H54 (cell line): ENCODE measurements around the gene GUCD1.

ENCODE experiments used
- DNase-seq: peaks from one replicate; pipeline ENCODE4 v3.0.0; 2011; ENCODE audit warnings: low spot score, mixed read lengths; ENCODE audit not compliant: insufficient read length
- FAIRE-seq: peaks from 3 replicates; lab custom pipeline; 2011; peaks lifted over from hg19 to GRCh38; lab: Jason Lieb, UNC
- POLR2A ChIP-seq: IDR thresholded peaks from 2 replicates; pipeline ENCODE4 v1.6.1; 2011; ENCODE audit warnings: low read depth, mild to moderate bottlenecking, low read length

GUCD1 gene

DNA sequence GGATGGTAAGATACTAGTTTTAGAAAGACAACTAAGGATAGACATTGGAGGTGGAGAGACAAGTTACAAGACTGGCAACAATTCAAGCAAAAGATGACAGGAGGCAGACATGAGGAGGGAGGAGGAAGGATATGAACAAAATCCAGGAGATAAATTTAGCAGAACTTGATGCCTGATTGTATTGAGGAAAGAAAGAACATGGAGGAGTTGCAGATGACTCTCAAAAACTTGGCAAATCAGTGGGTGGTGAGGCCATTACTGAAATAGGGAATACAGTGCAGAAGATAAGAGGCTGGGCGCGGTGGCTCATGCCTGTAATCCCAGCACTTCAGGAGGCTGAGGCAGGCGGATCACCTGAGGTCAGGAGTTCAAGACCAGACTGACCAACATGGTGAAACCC lies 62.5 kb downstream of the GUCD1 start:
- FAIRE-seq (no peak), DNase-seq (no peak)
- TF ChIP-seq POLR2A: no peak
